ENCODE results near the gene CDC45.

The CDC45 gene

GRCh38 chr22:19568337-19569275 lies 88.9 kb downstream of the CDC45 start:
- DNase-seq: no peak

GRCh38 chr22:19569276-19569640 lies 89.5 kb downstream of the CDC45 start:
- no peak for DNase-seq

- no peak for DNase-seq
Observed at GRCh38 chr22:19569976-19570375, 90.3 kb downstream of the CDC45 start.
